ENCODE data around the gene RIPOR1.
A peak's percentile ranks its signal among the peaks of the same experiment; 100 is the strongest.
"Not testable (repeated sequence)": the region's sequence is repeated elsewhere in the genome, so short reads cannot be mapped to it uniquely, and the experiment has no call there.

The RIPOR1 gene

GRCh38 chr16:67483150-67483549, 45.5 kb upstream of the RIPOR1 start, which contains the start of gene AGRP:
TSS of gene AGRP (minus strand) at chr16:67483547. CDS start at chr16:67483398, 149 bp downstream.
- ChIA-PET CTCF (interaction anchor here (1.0 to 26.6 kb wide), 5 partner anchors 12 to 226 kb away, joined by 3 to 661 read pairs (median 6); no protein-coding TSS in a partner anchor), POLR2A (no interaction called here)
- no peak for DNase-seq (ENCODE audit: low read depth, low spot score)
- peak within 1 kb of the TSS; percentile 74 for H3K4me3 ChIP-seq (ENCODE audit: low read depth, low read length)
- TF ChIP-seq CTCF (IDR thresholded peaks at IDR 0.05; ENCODE audit: insufficient read depth, low read length, missing control alignments) = no peak

GRCh38 chr16:67483731-67484525, 44.7 kb upstream of the RIPOR1 start:
- no peak overlapping the region for H3K4me3 ChIP-seq (ENCODE audit: low read depth, low read length)
- CTCF ChIA-PET = interaction anchor here (1.0 to 26.6 kb wide), 6 partner anchors 11 to 445 kb away, joined by 3 to 661 read pairs (median 6); no protein-coding TSS in a partner anchor
- no peak for TF ChIP-seq CTCF (IDR thresholded peaks at IDR 0.05; ENCODE audit: insufficient read depth, low read length, missing control alignments)
- no peak for DNase-seq (ENCODE audit: low read depth, low spot score)
- POLR2A ChIA-PET = no interaction called here

- CTCF ChIA-PET = interaction anchor here (0.6 to 26.6 kb wide), 5 partner anchors 8 to 75 kb away, joined by 3 to 661 read pairs (median 5); partner anchors contain the start of gene CTCF
- POLR2A ChIA-PET = no interaction called here
- TF ChIP-seq CTCF (IDR thresholded peaks at IDR 0.05; ENCODE audit: insufficient read depth, low read length, missing control alignments) = no peak
- no peak for DNase-seq (ENCODE audit: low read depth, low spot score)
- no peak overlapping the region for H3K4me3 ChIP-seq (ENCODE audit: low read depth, low read length)
These were observed 41.8 kb upstream of the RIPOR1 start for GRCh38 chr16:67486805-67487204.

- CTCF ChIA-PET = interaction anchor here (0.6 to 26.6 kb wide), 5 partner anchors 9 to 75 kb away, joined by 3 to 661 read pairs (median 5); partner anchors contain the start of gene CTCF
- H3K4me3 ChIP-seq (ENCODE audit: low read depth, low read length); DNase-seq (ENCODE audit: low read depth, low spot score); POLR2A ChIA-PET: not testable (repeated sequence)
These were observed 41.1 kb upstream of the RIPOR1 start for GRCh38 chr16:67487561-67487960.

- no peak overlapping the region for H3K4me3 ChIP-seq (ENCODE audit: low read depth, low read length)
- ChIA-PET CTCF (interaction anchor here (0.9 to 26.6 kb wide), 6 partner anchors 7 to 178 kb away, joined by 3 to 661 read pairs (median 4); partner anchors contain the start of genes AGRP, ATP6V0D1 and CTCF), POLR2A (no interaction called here)
- no peak for DNase-seq (ENCODE audit: low read depth, low spot score)
- no peak for TF ChIP-seq CTCF (IDR thresholded peaks at IDR 0.05; ENCODE audit: insufficient read depth, low read length, missing control alignments)
These were observed 39.1 kb upstream of the RIPOR1 start for GRCh38 chr16:67489401-67490083.

GRCh38 chr16:67490335-67491096, 38.1 kb upstream of the RIPOR1 start:
- ChIA-PET CTCF (interaction anchor here (0.7 to 26.6 kb wide), 6 partner anchors 8 to 177 kb away, joined by 3 to 661 read pairs (median 4); partner anchors contain the start of genes AGRP and ATP6V0D1), POLR2A (interaction anchor here (0.6 kb wide), 1 partner anchor 57 kb away, joined by 3 read pairs; no protein-coding TSS in a partner anchor)
- H3K4me3 ChIP-seq (ENCODE audit: low read depth, low read length) = no peak overlapping the region
- no peak for TF ChIP-seq CTCF (IDR thresholded peaks at IDR 0.05; ENCODE audit: insufficient read depth, low read length, missing control alignments)
- no peak for DNase-seq (ENCODE audit: low read depth, low spot score)

Measured in AG04449 (cell line).